Esophagus squamous epithelium (tissue), 5 donors: ENCODE data around the gene TSPAN9. TPM values are rescaled to one million over a fixed set of nuclear protein-coding genes. Genes with fewer than 3 reads are reported as not detected.

Experiments
- DNase-seq: peaks from one replicate; lab custom pipeline; 2025; lab: John Stamatoyannopoulos, UW
- H3K27ac ChIP-seq, 4 donors: fragments of 200-600 bp; sonication (generic); one replicate each; pipeline ENCODE4 v1.5.1; 2016 to 2019; ENCODE audit warnings: mild to moderate bottlenecking in 1 of 4
- H3K27me3 ChIP-seq, 4 donors: fragments of 200-600 bp; sonication (generic); 1 replicate in 3 of 4; 2 replicates in 1 of 4; pipeline versions ENCODE4 v1.5.1 to v1.6.0; 2017 to 2021; ENCODE audit warnings: antibody characterized with exemption in 1 of 4
- H3K36me3 ChIP-seq, 3 donors: fragments of 200-600 bp; sonication (generic); one replicate each; pipeline ENCODE4 v1.5.1; 2016 to 2019
- H3K4me1 ChIP-seq, 3 donors: fragments of 200-600 bp; sonication (generic); one replicate each; pipeline ENCODE4 v1.5.1; 2017 to 2019
- H3K4me3 ChIP-seq, 4 donors: fragments of 200-600 bp; sonication (generic); 1 replicate in 3 of 4; 2 replicates in 1 of 4; pipeline ENCODE4 v1.5.1; 2016 to 2019; ENCODE audit warnings: mild to moderate bottlenecking in 2 of 4, moderate library complexity in 1 of 4
- H3K9me3 ChIP-seq, 3 donors: fragments of 200-600 bp; sonication (generic); one replicate each; pipeline ENCODE4 v1.5.1; 2016 to 2019
- POLR2A ChIP-seq, 4 donors: fragments of 450-650 bp; IDR thresholded peaks; one replicate each; pipeline ENCODE4 v1.6.1; 2017; ENCODE audit warnings: antibody characterized with exemption in 4 of 4, mild to moderate bottlenecking in 4 of 4, moderate library complexity in 3 of 4
- WGBS, 2 donors: methylation state at CpG; one replicate each; pipeline ENCODE4 v1.1.5; 2018; 5-methylcytosine and 5-hydroxymethylcytosine counted together
- intact Hi-C: fragments of 100-400 bp; cut with DNase I; formaldehyde crosslinking; loops from one replicate; pipeline ENCODE4 v1.15.0; 2022
- total RNA-seq, 4 donors: library from RNA; depleted of rRNA; stranded (reverse); fragments of >200 nt; gene quantifications; one replicate each; pipeline ENCODE4 v1.1.0, GENCODE V29; 2016
- TF ChIP-seq, protein P1 (sequence below), 6 experiments: fragments of 450-650 bp in 4 of 6; fragments of 200-600 bp in 2 of 6; sonication (generic) in 2 of 6; IDR thresholded peaks; one replicate each; pipeline ENCODE4 v1.5.1; 2016 to 2019; ENCODE audit warnings: antibody characterized with exemption in 6 of 6, mild to moderate bottlenecking in 4 of 6, moderate library complexity in 4 of 6
- donor health status: DM: yes; HTN: yes; CAD: no.

Gene TSPAN9
- total RNA-seq, 4 donors from 2014 or later, result 10.6 to 23.7 (median 17.6) TPM

DNA sequence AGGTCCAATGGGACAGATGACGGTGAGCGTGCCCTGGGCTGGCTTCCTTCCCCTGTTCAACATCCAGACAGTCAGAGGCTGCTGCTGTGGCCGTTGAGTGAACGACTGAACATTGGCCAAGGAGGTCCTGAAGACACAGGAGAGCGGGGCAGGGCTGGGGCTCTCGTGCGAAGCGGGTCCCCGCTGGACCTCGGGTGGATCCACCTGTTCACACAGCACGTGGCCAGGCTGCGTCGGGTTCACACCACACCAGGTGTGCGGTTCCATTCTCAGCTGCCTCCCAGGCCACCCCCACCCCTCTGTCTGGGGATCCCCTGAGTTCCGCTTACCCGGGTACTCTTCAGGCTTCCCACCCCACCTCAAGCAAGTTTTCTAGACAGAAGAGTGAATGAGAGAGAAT lies 214.8 kb downstream of the TSPAN9 start:
- Histone ChIP-seq H3K27me3 (peaks cover 0 to 33% (median 0%) of the 10 kb centered on the region in 4 donors), H3K4me3 (no peak overlapping the region), H3K27ac (no peak overlapping the region), H3K9me3 (no peaks in the 10 kb centered on the region), H3K36me3 (peaks cover 0 to 9% (median 0%) of the 10 kb centered on the region in 3 donors), H3K4me1 (peaks cover 4 to 15% (median 7%) of the 10 kb centered on the region in 3 donors)
- no peak for TF ChIP-seq POLR2A (IDR thresholded peaks at IDR 0.05)
- TF ChIP-seq, protein P1, sequence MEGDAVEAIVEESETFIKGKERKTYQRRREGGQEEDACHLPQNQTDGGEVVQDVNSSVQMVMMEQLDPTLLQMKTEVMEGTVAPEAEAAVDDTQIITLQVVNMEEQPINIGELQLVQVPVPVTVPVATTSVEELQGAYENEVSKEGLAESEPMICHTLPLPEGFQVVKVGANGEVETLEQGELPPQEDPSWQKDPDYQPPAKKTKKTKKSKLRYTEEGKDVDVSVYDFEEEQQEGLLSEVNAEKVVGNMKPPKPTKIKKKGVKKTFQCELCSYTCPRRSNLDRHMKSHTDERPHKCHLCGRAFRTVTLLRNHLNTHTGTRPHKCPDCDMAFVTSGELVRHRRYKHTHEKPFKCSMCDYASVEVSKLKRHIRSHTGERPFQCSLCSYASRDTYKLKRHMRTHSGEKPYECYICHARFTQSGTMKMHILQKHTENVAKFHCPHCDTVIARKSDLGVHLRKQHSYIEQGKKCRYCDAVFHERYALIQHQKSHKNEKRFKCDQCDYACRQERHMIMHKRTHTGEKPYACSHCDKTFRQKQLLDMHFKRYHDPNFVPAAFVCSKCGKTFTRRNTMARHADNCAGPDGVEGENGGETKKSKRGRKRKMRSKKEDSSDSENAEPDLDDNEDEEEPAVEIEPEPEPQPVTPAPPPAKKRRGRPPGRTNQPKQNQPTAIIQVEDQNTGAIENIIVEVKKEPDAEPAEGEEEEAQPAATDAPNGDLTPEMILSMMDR (IDR thresholded peaks at IDR 0.05), result no peak
- DNase-seq, result no peak
- intact Hi-C loops, result loop anchor here (10.0 kb wide), 1 partner anchor 483 kb away; no protein-coding TSS in a partner anchor
- 78 to 94% methylated on average over 11 to 12 of the region's 16 CpGs for WGBS, 2 donors

DNA sequence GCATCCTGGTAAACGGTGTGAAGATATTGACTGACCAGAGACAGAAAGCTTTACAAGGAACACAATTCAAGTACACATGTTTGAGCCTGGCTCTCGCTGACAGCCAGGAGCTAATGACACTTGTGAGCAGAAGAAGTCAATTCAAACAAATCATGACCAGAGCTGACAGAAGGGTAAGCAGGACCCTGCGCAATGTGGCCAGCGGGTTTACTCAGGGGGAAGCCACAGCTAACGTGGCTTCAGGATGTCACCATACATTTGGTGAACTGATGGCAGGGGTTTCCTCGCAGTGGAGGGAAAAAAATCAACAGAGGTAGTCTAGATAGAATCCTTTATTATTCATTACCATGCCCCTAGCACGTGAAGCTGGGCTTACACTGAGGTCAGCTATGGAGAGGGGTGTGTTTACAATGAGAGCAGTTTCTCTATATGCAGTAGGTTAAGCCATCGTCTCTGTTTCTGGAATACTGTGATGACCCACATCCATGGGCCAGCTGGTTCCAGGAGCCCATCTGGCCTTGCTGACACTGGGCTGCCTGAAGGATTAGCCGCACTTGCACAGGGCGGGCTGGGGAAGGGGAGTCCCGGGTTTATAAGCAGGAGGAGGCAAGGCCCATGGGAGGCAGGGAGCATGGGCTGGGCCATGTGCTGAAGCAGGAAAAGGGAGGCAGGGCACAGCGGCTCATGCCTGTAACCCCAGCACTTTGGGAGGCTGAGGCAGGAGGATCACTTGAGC lies 215.7 kb downstream of the TSPAN9 start:
- no peak for TF ChIP-seq POLR2A (IDR thresholded peaks at IDR 0.05)
- TF ChIP-seq, protein P1 (IDR thresholded peaks at IDR 0.05), result no peak
- peaks cover 4 to 15% (median 7%) of the 10 kb centered on the region in 3 donors for H3K4me1 ChIP-seq
- 76% methylated on average over 9 to 11 of the region's 12 CpGs for WGBS, 2 donors
- H3K36me3 ChIP-seq, result peaks cover 0 to under 1% (median 0%) of the 10 kb centered on the region in 3 donors
- intact Hi-C loops, result loop anchor here (10.0 kb wide), 1 partner anchor 482 kb away; no protein-coding TSS in a partner anchor
- peaks cover 0 to 42% (median 0%) of the 10 kb centered on the region in 4 donors for H3K27me3 ChIP-seq
- DNase-seq, result no peak
- H3K4me3 ChIP-seq, result no peak overlapping the region
- no peak overlapping the region for H3K27ac ChIP-seq
- no peaks in the 10 kb centered on the region for H3K9me3 ChIP-seq

DNA sequence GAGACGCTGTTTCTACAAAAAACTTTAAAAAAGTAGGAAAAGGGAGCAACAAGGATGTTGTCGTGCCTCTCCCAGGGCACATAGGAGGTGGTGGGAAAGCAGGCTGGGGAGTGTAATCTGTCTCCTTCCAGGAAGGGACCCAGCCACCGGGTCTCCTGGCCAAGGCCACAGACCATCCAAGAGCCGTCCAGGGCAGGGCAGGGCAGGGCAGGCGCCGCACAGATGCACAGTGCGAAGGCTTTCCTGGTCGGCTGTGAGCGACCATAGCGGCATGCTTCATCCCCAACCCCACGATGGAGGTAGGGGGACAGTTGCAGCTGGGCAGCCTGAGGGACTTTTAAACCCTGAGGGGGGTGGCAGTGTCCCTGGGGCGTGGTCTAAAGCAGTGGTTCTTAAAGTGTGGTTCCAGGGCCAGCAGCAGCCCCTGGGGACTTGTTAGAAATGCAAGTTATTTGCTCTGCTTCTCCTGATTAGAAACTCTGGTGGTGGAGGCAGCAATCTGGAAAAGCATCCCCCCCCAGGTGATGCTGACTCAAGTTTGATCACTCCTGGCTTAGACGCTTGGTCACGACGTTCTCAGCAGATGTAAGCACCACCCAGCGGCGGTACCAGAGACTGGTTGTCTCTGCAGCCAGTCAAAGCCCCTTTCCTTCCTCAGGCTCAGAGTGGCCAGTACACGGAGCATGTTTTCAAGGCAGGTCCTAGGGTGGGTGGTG lies 216.4 kb downstream of the TSPAN9 start:
- H3K36me3 ChIP-seq, result no peaks in the 10 kb centered on the region
- peaks cover 4 to 15% (median 7%) of the 10 kb centered on the region in 3 donors for H3K4me1 ChIP-seq
- TF ChIP-seq, protein P1 (IDR thresholded peaks at IDR 0.05), result no peak
- no peak for TF ChIP-seq POLR2A (IDR thresholded peaks at IDR 0.05)
- DNase-seq, result no peak
- 48 to 63% methylated on average over 6 to 14 of the region's 18 CpGs for WGBS, 2 donors
- peaks cover 0 to 50% (median 0%) of the 10 kb centered on the region in 4 donors for H3K27me3 ChIP-seq
- H3K4me3 ChIP-seq, result no peak overlapping the region
- H3K9me3 ChIP-seq, result no peaks in the 10 kb centered on the region
- intact Hi-C loops, result loop anchor here (10.0 kb wide), 1 partner anchor 481 kb away; no protein-coding TSS in a partner anchor
- no peak overlapping the region for H3K27ac ChIP-seq

DNA sequence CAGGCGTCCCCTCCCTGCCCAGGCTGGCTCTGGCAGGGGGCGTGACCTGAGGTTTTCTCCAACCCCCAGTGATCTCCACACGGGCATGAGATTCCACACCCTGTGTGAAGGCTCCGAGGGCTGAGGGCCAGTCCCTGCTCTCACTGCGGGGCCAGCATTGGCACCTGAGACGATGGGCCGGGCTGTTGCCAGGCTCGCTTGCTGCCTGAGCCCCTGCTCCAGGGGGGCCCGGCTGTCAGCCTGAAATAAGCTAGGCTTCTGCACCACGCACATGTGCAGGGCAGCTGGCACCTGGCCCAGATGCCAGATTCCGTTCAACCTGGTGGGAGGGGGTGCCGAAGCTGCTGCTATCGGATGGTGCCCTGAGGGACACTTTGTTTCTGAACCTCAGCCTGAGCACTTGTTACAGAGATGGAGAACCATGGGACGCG lies 217.3 kb downstream of the TSPAN9 start:
- intact Hi-C loops, result loop anchor here (10.0 kb wide), 1 partner anchor 480 kb away; no protein-coding TSS in a partner anchor
- WGBS, 2 donors, result 58% methylated on average over 8 of the region's 15 CpGs; no CpG with 5 or more reads in 1 of the 2 donors
- no peak for DNase-seq

More for the DNA sequence above, 217.3 kb downstream of the TSPAN9 start:
- H3K36me3 ChIP-seq, result no peaks in the 10 kb centered on the region
- no peaks in the 10 kb centered on the region for H3K9me3 ChIP-seq
- no peak overlapping the region for H3K27ac ChIP-seq
- peaks cover 4 to 18% (median 7%) of the 10 kb centered on the region in 3 donors for H3K4me1 ChIP-seq
- TF ChIP-seq, protein P1 (IDR thresholded peaks at IDR 0.05), result no peak
- no peak for TF ChIP-seq POLR2A (IDR thresholded peaks at IDR 0.05)
- H3K27me3 ChIP-seq, result peaks cover 0 to 59% (median 0%) of the 10 kb centered on the region in 4 donors
- no peak overlapping the region for H3K4me3 ChIP-seq
